ENCODE results near the gene ZBTB40. TPM values are rescaled to one million over a fixed set of nuclear protein-coding genes. Genes with fewer than 3 reads are reported as not detected.

Gene ZBTB40
- total and polyA plus RNA-seq, 4 donors: 2.1 to 11.2 (median 4.6) TPM

- Histone ChIP-seq H3K9ac (ENCODE audit: low read depth in 1 of 2, low read length in 2 of 2) (no peak overlapping the region), H3K36me3 (ENCODE audit: control insufficient read depth in 4 of 4, insufficient read depth in 3 of 4, low read depth in 1 of 4, low read length in 3 of 4) (no peaks in the 10 kb centered on the region), H3K27me3 (ENCODE audit: control insufficient read depth in 4 of 4, insufficient read depth in 4 of 4, low read length in 3 of 4) (no peaks in the 10 kb centered on the region), H3K4me1 (ENCODE audit: control insufficient read depth in 4 of 4, insufficient read depth in 4 of 4, low read length in 3 of 4) (peaks cover 2 to 28% (median 15%) of the 10 kb centered on the region in 4 donors), H3K9me3 (ENCODE audit: control insufficient read depth in 4 of 4, low read length in 3 of 4) (no peaks in the 10 kb centered on the region), H3K4me3 (ENCODE audit: low read depth in 1 of 3, low read length in 3 of 3) (no peak overlapping the region), H3K27ac (ENCODE audit: low read depth in 1 of 2, low read length in 2 of 2) (no peak overlapping the region)
- whole genome bisulfite sequencing: 55% methylated on average over 2 of the region's 2 CpGs
- DNase-seq (ENCODE audit: low spot score): no peak
- TF ChIP-seq YY1 (IDR thresholded peaks at IDR 0.05): peak; percentile 32
- TF ChIP-seq FOXA2 (IDR thresholded peaks at IDR 0.05): no peak
- no peak for TF ChIP-seq TAF1 (conservative IDR thresholded peaks at IDR 0.05)
- TF ChIP-seq HNF4G (IDR thresholded peaks at IDR 0.05): no peak
- no peak for TF ChIP-seq ATF3 (IDR thresholded peaks at IDR 0.05)
- no peak for TF ChIP-seq FOXA1 (IDR thresholded peaks at IDR 0.05)
Observed at GRCh38 chr1:22472596-22472995, 20.9 kb downstream of the ZBTB40 start.

GRCh38 chr1:22473952-22474351, 22.3 kb downstream of the ZBTB40 start:
- Histone ChIP-seq H3K27me3 (ENCODE audit: control insufficient read depth in 4 of 4, insufficient read depth in 4 of 4, low read length in 3 of 4) (no peaks in the 10 kb centered on the region), H3K9me3 (ENCODE audit: control insufficient read depth in 4 of 4, low read length in 3 of 4) (no peaks in the 10 kb centered on the region), H3K4me3 (ENCODE audit: low read depth in 1 of 3, low read length in 3 of 3) (no peak overlapping the region), H3K36me3 (ENCODE audit: control insufficient read depth in 4 of 4, insufficient read depth in 3 of 4, low read depth in 1 of 4, low read length in 3 of 4) (no peaks in the 10 kb centered on the region), H3K27ac (ENCODE audit: low read depth in 1 of 2, low read length in 2 of 2) (no peak overlapping the region), H3K9ac (ENCODE audit: low read depth in 1 of 2, low read length in 2 of 2) (no peak overlapping the region), H3K4me1 (ENCODE audit: control insufficient read depth in 4 of 4, insufficient read depth in 4 of 4, low read length in 3 of 4) (peaks cover 2 to 26% (median 13%) of the 10 kb centered on the region in 4 donors)
- no peak for DNase-seq (ENCODE audit: low spot score)
- TF ChIP-seq FOXA1 (IDR thresholded peaks at IDR 0.05) (no peak), JUND (IDR thresholded peaks at IDR 0.05) (no peak), FOXA2 (IDR thresholded peaks at IDR 0.05) (no peak), SP1 (IDR thresholded peaks at IDR 0.05) (no peak), RAD21 (IDR thresholded peaks at IDR 0.05) (no peak), MAX (IDR thresholded peaks at IDR 0.05) (no peak), ZBTB33 (IDR thresholded peaks at IDR 0.05) (no peak), HNF4G (IDR thresholded peaks at IDR 0.05) (no peak), GABPA (IDR thresholded peaks at IDR 0.05 in 1 of 2, conservative IDR thresholded peaks at IDR 0.05 in 1 of 2) (no peak), EGR1 (IDR thresholded peaks at IDR 0.05; ENCODE audit: low read depth in 2 of 2) (no peak), RXRA (IDR thresholded peaks at IDR 0.05) (no peak), ATF3 (IDR thresholded peaks at IDR 0.05) (no peak)
- WGBS: 98% methylated on average over 4 of the region's 4 CpGs

GRCh38 chr1:22476566-22476965, 24.9 kb downstream of the ZBTB40 start:
- Histone ChIP-seq H3K4me3 (ENCODE audit: low read depth in 1 of 3, low read length in 3 of 3) (no peak overlapping the region), H3K9me3 (ENCODE audit: control insufficient read depth in 4 of 4, low read length in 3 of 4) (no peaks in the 10 kb centered on the region), H3K36me3 (ENCODE audit: control insufficient read depth in 4 of 4, insufficient read depth in 3 of 4, low read depth in 1 of 4, low read length in 3 of 4) (no peaks in the 10 kb centered on the region), H3K27ac (ENCODE audit: low read depth in 1 of 2, low read length in 2 of 2) (no peak overlapping the region), H3K27me3 (ENCODE audit: control insufficient read depth in 4 of 4, insufficient read depth in 4 of 4, low read length in 3 of 4) (no peaks in the 10 kb centered on the region), H3K9ac (ENCODE audit: low read depth in 1 of 2, low read length in 2 of 2) (no peak overlapping the region), H3K4me1 (ENCODE audit: control insufficient read depth in 4 of 4, insufficient read depth in 4 of 4, low read length in 3 of 4) (peaks cover 0 to 19% (median 5%) of the 10 kb centered on the region in 4 donors)
- WGBS: 93% methylated on average over 5 of the region's 5 CpGs
- DNase-seq (ENCODE audit: low spot score): no peak
- TF ChIP-seq TAF1 (conservative IDR thresholded peaks at IDR 0.05) (no peak), RXRA (IDR thresholded peaks at IDR 0.05) (no peak), REST (IDR thresholded peaks at IDR 0.05) (no peak), EGR1 (IDR thresholded peaks at IDR 0.05; ENCODE audit: low read depth in 2 of 2) (no peak), ZBTB33 (IDR thresholded peaks at IDR 0.05) (no peak), GABPA (IDR thresholded peaks at IDR 0.05 in 1 of 2, conservative IDR thresholded peaks at IDR 0.05 in 1 of 2) (no peak), JUND (IDR thresholded peaks at IDR 0.05) (no peak), YY1 (IDR thresholded peaks at IDR 0.05) (no peak), FOXA1 (IDR thresholded peaks at IDR 0.05) (no peak), NR2F2 (IDR thresholded peaks at IDR 0.05) (no peak), MAX (IDR thresholded peaks at IDR 0.05) (no peak), FOXA2 (IDR thresholded peaks at IDR 0.05) (no peak), HNF4G (IDR thresholded peaks at IDR 0.05) (no peak), HNF4A (conservative IDR thresholded peaks at IDR 0.05) (no peak)
